HepG2 (cell line): Measurements from ENCODE around the gene BCL2L2. TPM values are rescaled to one million over a fixed set of nuclear protein-coding genes. Genes with fewer than 3 reads are reported as not detected.

Source experiments
- CEBPG ChIP-seq: IDR thresholded peaks from 2 replicates; pipeline ENCODE4 v1.6.1; 2016
- HIVEP1 ChIP-seq: sonication (generic); formaldehyde crosslinking; IDR thresholded peaks from 2 replicates; pipeline ENCODE4 v1.4.0; 2020; ENCODE audit warnings: mild to moderate bottlenecking, missing genetic modification reagents
- PRDM15 ChIP-seq: sonication (generic); formaldehyde crosslinking; IDR thresholded peaks from 2 replicates; pipeline ENCODE4 v1.4.0; 2020; ENCODE audit warnings: missing genetic modification reagents
- RNF2 ChIP-seq: fragments of 450-650 bp; conservative IDR thresholded peaks from 2 replicates; pipeline ENCODE4 v1.6.1; 2016; ENCODE audit warnings: low read depth
- THAP11 ChIP-seq: IDR thresholded peaks from 2 replicates; pipeline ENCODE4 v1.6.1; 2016; ENCODE audit warnings: missing biosample characterization, missing genetic modification reagents
- XBP1 ChIP-seq: sonication (generic); formaldehyde crosslinking; IDR thresholded peaks from 2 replicates; pipeline ENCODE4 v1.5.0; 2020; ENCODE audit warnings: missing genetic modification reagents
- ZHX1 ChIP-seq: sonication (generic); formaldehyde crosslinking; IDR thresholded peaks from 2 replicates; pipeline ENCODE4 v1.8.1; 2022; ENCODE audit warnings: low read depth, mild to moderate bottlenecking, missing genetic modification reagents
- ZNF34 ChIP-seq: sonication (generic); formaldehyde crosslinking; IDR thresholded peaks from 2 replicates; pipeline ENCODE4 v1.4.0; 2020; ENCODE audit warnings: mild to moderate bottlenecking, missing genetic modification reagents, borderline replicate concordance
- ZNF547 ChIP-seq: sonication (generic); formaldehyde crosslinking; IDR thresholded peaks from 2 replicates; pipeline ENCODE4 v1.5.1; 2020; ENCODE audit warnings: mild to moderate bottlenecking, missing genetic modification reagents
- ZXDC ChIP-seq: sonication (generic); formaldehyde crosslinking; IDR thresholded peaks from 2 replicates; pipeline ENCODE4 v1.5.0; 2020; ENCODE audit warnings: mild to moderate bottlenecking, missing genetic modification reagents
- polyA plus RNA-seq, 8 experiments: library from polyadenylated mRNA; depleted of rRNA in 3 of 8; stranded (reverse) in 7 of 8; unstranded in 1 of 8; fragments of >200 nt; fragmentation: Illumina TruSeq in 4 of 8; extraction: Trizol in 4 of 8; gene quantifications; 2 replicates each; pipeline versions ENCODE4 v1.2.1 to v1.2.3, GENCODE V29; 2011 to 2016; ENCODE audit warnings: low read depth in 4 of 8, missing spikeins in 1 of 8, mixed read lengths in 1 of 8; ENCODE audit not compliant: insufficient read depth in 1 of 8
- total RNA-seq, 5 experiments: library from RNA; depleted of rRNA; stranded (reverse); fragments of >200 nt; fragmentation: Illumina TruSeq; extraction: Trizol; gene quantifications; 2 replicates each; pipeline ENCODE4 v1.2.3, GENCODE V29; 2016; ENCODE audit warnings: low read depth in 1 of 5
- TF ChIP-seq, protein P1 (sequence below): sonication (generic); formaldehyde crosslinking; IDR thresholded peaks from 2 replicates; pipeline ENCODE4 v1.5.1; 2020; ENCODE audit warnings: missing genetic modification reagents, mild to moderate bottlenecking, borderline replicate concordance
- TF ChIP-seq, protein P2 (sequence below): sonication (generic); formaldehyde crosslinking; IDR thresholded peaks from 2 replicates; pipeline ENCODE4 v1.5.0; 2020; ENCODE audit warnings: missing genetic modification reagents
- TF ChIP-seq, protein P3 (sequence below): sonication (generic); formaldehyde crosslinking; IDR thresholded peaks from 2 replicates; pipeline ENCODE4 v1.9.0; 2021; ENCODE audit warnings: missing genetic modification reagents, mild to moderate bottlenecking, borderline replicate concordance

The BCL2L2 gene
- total and polyA plus RNA-seq, 2 of the 13 experiments (the other 11 are each of a cell fraction or from before 2014, with no cell fraction given): 28.1 to 49.8 TPM

DNA sequence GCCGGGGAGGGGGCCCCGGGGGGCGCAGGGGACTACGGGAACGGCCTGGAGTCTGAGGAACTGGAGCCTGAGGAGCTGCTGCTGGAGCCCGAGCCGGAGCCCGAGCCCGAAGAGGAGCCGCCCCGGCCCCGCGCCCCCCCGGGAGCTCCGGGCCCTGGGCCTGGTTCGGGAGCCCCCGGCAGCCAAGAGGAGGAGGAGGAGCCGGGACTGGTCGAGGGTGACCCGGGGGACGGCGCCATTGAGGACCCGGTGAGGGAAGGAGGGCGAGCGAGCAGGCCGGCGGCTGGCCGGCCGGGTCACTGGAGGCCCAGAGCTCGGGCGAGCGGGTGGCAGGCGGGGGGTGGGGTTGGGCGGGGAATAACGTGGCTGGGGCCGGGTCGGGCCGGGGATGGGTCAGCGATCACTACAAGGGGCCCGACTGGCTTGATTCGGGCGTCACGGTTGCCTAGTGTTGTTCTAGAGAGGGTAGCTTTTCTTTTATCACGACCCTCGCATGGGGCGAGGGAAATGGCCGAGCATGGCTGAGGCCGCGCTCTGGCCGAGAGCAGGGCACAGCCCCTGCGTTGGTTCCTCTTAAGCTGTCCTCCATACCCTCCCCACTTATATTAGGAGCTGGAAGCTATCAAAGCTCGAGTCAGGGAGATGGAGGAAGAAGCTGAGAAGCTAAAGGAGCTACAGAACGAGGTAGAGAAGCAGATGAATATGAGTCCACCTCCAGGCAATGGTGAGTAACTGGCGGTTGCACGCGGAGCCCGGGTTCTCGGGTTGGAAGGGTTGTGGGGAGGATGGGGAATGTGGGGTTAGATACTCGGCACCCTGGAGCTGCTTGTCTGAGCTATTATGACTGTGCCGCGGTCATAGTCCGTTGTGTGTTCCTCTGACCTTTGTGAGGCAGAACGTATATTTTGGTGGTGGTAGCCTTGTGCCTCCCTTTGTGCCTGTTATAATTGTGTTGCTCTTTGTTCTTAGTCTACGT is 15.2 kb downstream of the BCL2L2 start (continued):
- TF ChIP-seq PRDM15 (CRISPR knock-in tag) (peak; percentile 59), HIVEP1 (no peak), ZXDC (CRISPR knock-in tag) (no peak), XBP1 (peak; percentile 28; the same call in 1 of the 2 replicates), ZNF34 (CRISPR knock-in tag) (no peak; the same call in none of the 2 replicates), THAP11 (no peak), CEBPG (CRISPR knock-in tag) (no peak), RNF2 (0 out of 2 replicates have a peak, but pooled peaks have one; percentile 21), ZHX1 (CRISPR knock-in tag) (0 out of 2 replicates have a peak, but pooled peaks have one; percentile 25), ZNF547 (no peak)
- TF ChIP-seq, protein P1, sequence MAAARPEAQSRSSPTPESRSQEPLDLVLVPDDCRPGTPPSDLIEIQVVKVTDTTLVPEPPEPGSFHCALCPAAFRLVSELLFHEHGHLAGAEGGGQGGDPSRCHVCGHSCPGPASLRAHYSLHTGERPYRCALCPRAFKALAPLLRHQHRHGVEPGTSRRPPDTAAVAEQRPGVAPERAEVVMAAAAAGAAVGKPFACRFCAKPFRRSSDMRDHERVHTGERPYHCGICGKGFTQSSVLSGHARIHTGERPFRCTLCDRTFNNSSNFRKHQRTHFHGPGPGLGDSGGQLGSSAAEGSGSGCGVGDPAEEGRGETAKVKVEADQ (CRISPR knock-in tag): no peak; the same call in 1 of the 2 replicates
- TF ChIP-seq, protein P2, sequence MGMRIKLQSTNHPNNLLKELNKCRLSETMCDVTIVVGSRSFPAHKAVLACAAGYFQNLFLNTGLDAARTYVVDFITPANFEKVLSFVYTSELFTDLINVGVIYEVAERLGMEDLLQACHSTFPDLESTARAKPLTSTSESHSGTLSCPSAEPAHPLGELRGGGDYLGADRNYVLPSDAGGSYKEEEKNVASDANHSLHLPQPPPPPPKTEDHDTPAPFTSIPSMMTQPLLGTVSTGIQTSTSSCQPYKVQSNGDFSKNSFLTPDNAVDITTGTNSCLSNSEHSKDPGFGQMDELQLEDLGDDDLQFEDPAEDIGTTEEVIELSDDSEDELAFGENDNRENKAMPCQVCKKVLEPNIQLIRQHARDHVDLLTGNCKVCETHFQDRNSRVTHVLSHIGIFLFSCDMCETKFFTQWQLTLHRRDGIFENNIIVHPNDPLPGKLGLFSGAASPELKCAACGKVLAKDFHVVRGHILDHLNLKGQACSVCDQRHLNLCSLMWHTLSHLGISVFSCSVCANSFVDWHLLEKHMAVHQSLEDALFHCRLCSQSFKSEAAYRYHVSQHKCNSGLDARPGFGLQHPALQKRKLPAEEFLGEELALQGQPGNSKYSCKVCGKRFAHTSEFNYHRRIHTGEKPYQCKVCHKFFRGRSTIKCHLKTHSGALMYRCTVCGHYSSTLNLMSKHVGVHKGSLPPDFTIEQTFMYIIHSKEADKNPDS (CRISPR knock-in tag): no peak
- TF ChIP-seq, protein P3, sequence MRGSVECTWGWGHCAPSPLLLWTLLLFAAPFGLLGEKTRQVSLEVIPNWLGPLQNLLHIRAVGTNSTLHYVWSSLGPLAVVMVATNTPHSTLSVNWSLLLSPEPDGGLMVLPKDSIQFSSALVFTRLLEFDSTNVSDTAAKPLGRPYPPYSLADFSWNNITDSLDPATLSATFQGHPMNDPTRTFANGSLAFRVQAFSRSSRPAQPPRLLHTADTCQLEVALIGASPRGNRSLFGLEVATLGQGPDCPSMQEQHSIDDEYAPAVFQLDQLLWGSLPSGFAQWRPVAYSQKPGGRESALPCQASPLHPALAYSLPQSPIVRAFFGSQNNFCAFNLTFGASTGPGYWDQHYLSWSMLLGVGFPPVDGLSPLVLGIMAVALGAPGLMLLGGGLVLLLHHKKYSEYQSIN (CRISPR knock-in tag): no peak
